Measurements from ENCODE around the gene PRTG. TPM values are rescaled to one million over a fixed set of nuclear protein-coding genes. Genes with fewer than 3 reads are reported as not detected.

PRTG gene
- total and polyA plus RNA-seq, 9 of the 15 experiments (the other 6 are each of a cell fraction or from before 2014, with no cell fraction given) = under 0.01 to 0.14 (median 0.06) TPM; not detected in 1

DNA sequence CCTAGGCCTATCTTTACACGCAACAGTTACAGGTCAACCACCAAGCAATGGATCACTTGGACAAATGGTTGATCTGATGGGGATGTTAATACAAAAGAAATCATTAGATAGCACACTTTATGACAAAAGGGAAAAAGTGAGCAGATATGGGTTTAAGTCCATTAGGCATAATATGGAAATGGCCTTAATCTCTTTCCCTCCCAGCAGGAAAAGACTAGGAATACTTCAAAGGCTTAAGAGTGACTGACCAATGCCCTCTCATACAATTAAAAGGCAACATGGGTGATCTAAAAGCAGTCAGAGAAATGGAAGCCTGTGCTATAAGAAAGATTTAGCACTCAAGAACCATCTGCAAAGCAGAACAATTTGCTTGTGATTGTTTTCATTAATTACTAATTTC is 3.3 kb downstream of the PRTG start:
- Histone ChIP-seq H3K9me3 (replicated peaks; ENCODE audit: control insufficient read depth, insufficient read depth, low read depth, low read length) (no peaks in the 10 kb centered on the region), H3K36me3 (ENCODE audit: control insufficient read depth, insufficient read depth, low read length) (no peaks in the 10 kb centered on the region), H3K4me1 (replicated peaks in 1 of 2; ENCODE audit: control insufficient read depth in 2 of 2, insufficient read depth in 2 of 2, low read length in 2 of 2) (peaks cover 4 to 13% of the 10 kb centered on the region in 2 experiments; a peak in 4 of 5 replicates), H3K27me3 (ENCODE audit: control insufficient read depth in 2 of 2, insufficient read depth in 2 of 2, low read length in 2 of 2) (peaks cover 29 to 36% of the 10 kb centered on the region in 2 experiments), H3K4me3 (no peak overlapping the region), H4K20me1 (replicated peaks; ENCODE audit: control insufficient read depth, insufficient read depth, low read length) (no peaks in the 10 kb centered on the region), H3K4me2 (ENCODE audit: insufficient read depth, low read length) (no peak overlapping the region), H3K27ac (ENCODE audit: extremely low read depth, low read depth, low read length) (no peak overlapping the region), H2AFZ (ENCODE audit: low read depth, low read length) (no peak overlapping the region), H3K9ac (ENCODE audit: insufficient read depth in 1 of 2, low read depth in 2 of 2, low read length in 2 of 2) (no peak overlapping the region), H3K79me2 (ENCODE audit: control insufficient read depth, insufficient read depth, low read length) (no peaks in the 10 kb centered on the region), H3K9me1 (ENCODE audit: control insufficient read depth, insufficient read depth, low read length) (no peaks in the 10 kb centered on the region)
- ChIA-PET CTCF (ENCODE audit: low intra/inter-chr PET ratio) (no interaction called here), POLR2A (no interaction called here)
- intact Hi-C loops (cut with micrococcal nuclease) = no loop called here
- in situ Hi-C loops (cut with MboI) = no loop called here
- ATAC-seq (no peak), FAIRE-seq (no peak), DNase-seq (ENCODE audit: extremely low read depth in 1 of 4, low spot score in 3 of 4) (no peak)
- BruUV-seq (replicated peaks) = no TSS peak
- no peak for TF ChIP-seq ZNF57 (CRISPR knock-in tag; IDR thresholded peaks at IDR 0.05)
- TF ChIP-seq ZFP36 (IDR thresholded peaks at IDR 0.05; ENCODE audit: low read depth, low read length, partially characterized antibody) = peak; percentile 6
- TF ChIP-seq RNF2 (IDR thresholded peaks at IDR 0.05) = 0 out of 2 replicates have a peak, but pooled peaks have one; percentile 25
- TF ChIP-seq DNMT1 (IDR thresholded peaks at IDR 0.05) = no peak
- TF ChIP-seq, protein P1, sequence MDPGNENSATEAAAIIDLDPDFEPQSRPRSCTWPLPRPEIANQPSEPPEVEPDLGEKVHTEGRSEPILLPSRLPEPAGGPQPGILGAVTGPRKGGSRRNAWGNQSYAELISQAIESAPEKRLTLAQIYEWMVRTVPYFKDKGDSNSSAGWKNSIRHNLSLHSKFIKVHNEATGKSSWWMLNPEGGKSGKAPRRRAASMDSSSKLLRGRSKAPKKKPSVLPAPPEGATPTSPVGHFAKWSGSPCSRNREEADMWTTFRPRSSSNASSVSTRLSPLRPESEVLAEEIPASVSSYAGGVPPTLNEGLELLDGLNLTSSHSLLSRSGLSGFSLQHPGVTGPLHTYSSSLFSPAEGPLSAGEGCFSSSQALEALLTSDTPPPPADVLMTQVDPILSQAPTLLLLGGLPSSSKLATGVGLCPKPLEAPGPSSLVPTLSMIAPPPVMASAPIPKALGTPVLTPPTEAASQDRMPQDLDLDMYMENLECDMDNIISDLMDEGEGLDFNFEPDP (CRISPR knock-in tag; IDR thresholded peaks at IDR 0.05) = no peak
- TF ChIP-seq ELF2 (CRISPR knock-in tag; IDR thresholded peaks at IDR 0.05) = no peak
- WGBS (ENCODE audit: insufficient coverage, low coverage, missing lambda C conversion rate) = 0% methylated on average over 1 of the region's 1 CpG

All from K562 (cell line).